PC-9 (cell line): Measurements from ENCODE around the gene PPP3R1. TPM values are rescaled to one million over a fixed set of nuclear protein-coding genes. Genes with fewer than 3 reads are reported as not detected.

Source experiments
- BruUV-seq: library from RNA; stranded (reverse); fragments of 400-500 nt; replicated peaks from 2 replicates; lab custom pipeline; 2021; lab: Mats Ljungman, UMichigan
- CTCF ChIA-PET: fragments of 300-600 bp; sonication (Branson Sonifier 250); formaldehyde crosslinking; loops from one replicate; lab custom pipeline; 2022; ENCODE audit warnings: antibody characterized with exemption; lab: Charles Lee
- POLR2A ChIA-PET: fragments of 300-600 bp; sonication (Branson Sonifier 250); formaldehyde crosslinking; loops from one replicate; lab custom pipeline; 2022; ENCODE audit warnings: antibody characterized with exemption; ENCODE audit not compliant: unreplicated experiment; lab: Charles Lee
- DNase-seq, 2 experiments: peaks; one replicate each; pipeline versions ENCODE4 v3.0.0 to v3.0.0-alpha.2; 2015 to 2022; ENCODE audit warnings: mixed read lengths in 1 of 2
- H2AFZ ChIP-seq: fragments of 200-600 bp; sonication (generic); 2 replicates; pipeline ENCODE4 v1.8.1; 2017; ENCODE audit warnings: antibody characterized with exemption
- H3F3A ChIP-seq: fragments of 200-600 bp; sonication (generic); 2 replicates; pipeline ENCODE4 v1.8.1; 2017; ENCODE audit warnings: antibody characterized with exemption, mild to moderate bottlenecking, low read depth; ENCODE audit not compliant: insufficient read depth
- H3K27ac ChIP-seq: fragments of 200-600 bp; sonication (generic); 2 replicates; pipeline ENCODE4 v1.6.1; 2016; ENCODE audit warnings: mixed run types
- H3K27me3 ChIP-seq: fragments of 200-600 bp; sonication (generic); 2 replicates; pipeline ENCODE4 v1.6.1; 2016; ENCODE audit warnings: low read depth, mixed run types; ENCODE audit not compliant: insufficient read depth
- H3K36me3 ChIP-seq: fragments of 200-600 bp; sonication (generic); 2 replicates; pipeline ENCODE4 v1.6.1; 2016; ENCODE audit warnings: low read depth, mixed run types
- H3K4me1 ChIP-seq: fragments of 200-600 bp; sonication (generic); replicated peaks from 2 replicates; pipeline ENCODE4 v1.6.1; 2016; ENCODE audit warnings: mixed run types; ENCODE audit not compliant: insufficient read depth
- H3K4me2 ChIP-seq: fragments of 200-600 bp; sonication (generic); 2 replicates; pipeline ENCODE4 v1.6.1; 2017; ENCODE audit warnings: mixed run types
- H3K4me3 ChIP-seq: fragments of 200-600 bp; sonication (generic); 2 replicates; pipeline ENCODE4 v1.6.1; 2016; ENCODE audit warnings: mixed run types
- H3K79me2 ChIP-seq: fragments of 200-600 bp; sonication (generic); 2 replicates; pipeline ENCODE4 v1.6.1; 2017; ENCODE audit warnings: low read depth, mixed run types
- H3K9me2 ChIP-seq: fragments of 200-600 bp; sonication (generic); 2 replicates; pipeline ENCODE4 v1.8.1; 2017; ENCODE audit warnings: mild to moderate bottlenecking; ENCODE audit not compliant: insufficient read depth
- H3K9me3 ChIP-seq: fragments of 200-600 bp; sonication (generic); 2 replicates; pipeline ENCODE4 v1.8.1; 2016; ENCODE audit warnings: low read depth; ENCODE audit not compliant: insufficient read depth
- H4K20me1 ChIP-seq: fragments of 200-600 bp; sonication (generic); 2 replicates; pipeline ENCODE4 v1.8.1; 2017; ENCODE audit not compliant: insufficient read depth
- EZH2 ChIP-seq: fragments of 200-600 bp; sonication (generic); IDR thresholded peaks from 2 replicates; pipeline ENCODE4 v1.8.0; 2017; ENCODE audit warnings: antibody characterized with exemption, low read depth
- intact Hi-C: fragments of 100-400 bp; cut with micrococcal nuclease; formaldehyde crosslinking; loops from one replicate; pipeline ENCODE4 v1.10.0; 2022; ENCODE audit not compliant: unreplicated experiment
- total RNA-seq: library from RNA; stranded (reverse); gene quantifications from 2 replicates; pipeline ENCODE4 v1.2.3, GENCODE V29; 2021
- TF ChIP-seq, protein P1 (sequence below): fragments of 200-600 bp; sonication (generic); conservative IDR thresholded peaks from 2 replicates; pipeline ENCODE4 v1.6.1; 2017; ENCODE audit warnings: mixed run types, antibody characterized with exemption, mild to moderate bottlenecking, moderate library complexity

PPP3R1 gene
- total RNA-seq, 1 experiment from 2014 or later: 67.5 TPM

DNA sequence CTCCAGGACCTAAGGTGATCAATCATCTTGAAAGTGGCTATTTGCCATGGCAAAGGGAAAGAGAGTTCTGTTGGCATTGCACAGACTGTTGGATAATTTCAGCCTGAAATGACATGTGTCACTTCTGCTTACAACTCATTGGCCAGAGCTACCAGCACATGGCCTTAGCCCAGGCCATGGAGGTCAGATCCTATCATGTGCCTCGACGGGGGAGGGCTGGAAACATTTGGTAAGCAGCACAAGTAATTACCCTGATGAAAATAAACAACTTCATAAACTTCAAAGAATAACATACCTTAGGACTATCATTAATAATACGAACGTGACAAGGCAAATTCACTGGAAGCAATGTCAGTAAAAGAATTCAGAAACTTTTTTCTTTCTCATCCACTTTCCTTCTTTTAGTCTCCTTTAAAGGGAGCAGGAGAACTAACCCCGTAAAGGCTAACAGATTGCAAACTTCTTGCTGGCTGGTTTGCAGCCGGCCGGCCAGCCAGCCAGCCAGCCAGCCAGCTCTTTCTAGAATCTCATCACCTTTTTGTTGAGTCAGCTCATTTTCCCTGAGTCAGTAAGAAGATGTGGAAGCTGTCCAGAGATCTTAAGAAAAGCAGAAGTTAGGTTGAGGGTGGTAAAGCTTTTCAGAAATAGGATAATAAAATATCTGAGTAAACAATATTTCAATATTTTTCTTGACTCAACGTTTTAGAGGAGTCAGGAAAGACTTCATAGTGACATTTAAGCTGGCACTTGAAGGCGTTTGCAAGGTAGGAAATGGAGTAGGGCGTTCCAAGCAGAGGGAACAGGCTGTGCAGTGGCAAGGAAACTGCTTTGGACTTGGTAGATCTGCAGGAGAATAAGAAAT is 35.5 kb upstream of the PPP3R1 start:
- TF ChIP-seq EZH2: no peak
- intact Hi-C loops: no loop called here
- H3K9me2 ChIP-seq: no peaks in the 10 kb centered on the region
- no peaks in the 10 kb centered on the region for H3F3A ChIP-seq
- H3K4me1 ChIP-seq: no peaks in the 10 kb centered on the region
- H3K27ac ChIP-seq: no peak overlapping the region
- no peaks in the 10 kb centered on the region for H3K79me2 ChIP-seq
- no peak overlapping the region for H3K4me3 ChIP-seq
- no peaks in the 10 kb centered on the region for H3K36me3 ChIP-seq
- ChIA-PET CTCF (no interaction called here), POLR2A (interaction anchor here (0.6 kb wide), 1 partner anchor 612 kb away, joined by 4 read pairs; no protein-coding TSS in a partner anchor)
- no peaks in the 10 kb centered on the region for H4K20me1 ChIP-seq
- no peaks in the 10 kb centered on the region for H3K9me3 ChIP-seq
- H2AFZ ChIP-seq: no peak overlapping the region
- H3K4me2 ChIP-seq: no peak overlapping the region
- no peak for DNase-seq
- BruUV-seq: no TSS peak
- H3K27me3 ChIP-seq: no peaks in the 10 kb centered on the region

DNA sequence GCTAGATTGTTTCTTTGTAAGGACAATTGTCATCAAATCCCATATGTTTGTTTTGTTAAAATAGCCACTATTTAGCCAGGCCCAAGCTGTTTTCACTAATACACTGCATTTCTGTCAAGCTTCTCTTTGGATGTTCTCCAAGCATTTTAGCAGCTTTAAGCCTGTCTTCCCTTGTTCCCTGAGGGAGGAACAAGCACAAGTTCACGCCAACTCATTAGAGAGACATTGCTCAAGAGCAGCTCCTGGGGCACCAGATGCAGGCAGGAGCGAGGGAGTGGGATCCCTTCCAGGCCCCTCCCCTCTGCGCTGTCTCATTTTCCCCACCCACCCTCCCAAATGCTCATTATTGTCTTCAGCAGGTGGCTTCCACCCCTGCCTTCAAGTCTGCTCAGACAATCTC is 32.6 kb upstream of the PPP3R1 start:
- intact Hi-C loops: no loop called here
- DNase-seq: no peak
- Histone ChIP-seq H3K9me2 (no peaks in the 10 kb centered on the region), H3K27me3 (no peaks in the 10 kb centered on the region), H4K20me1 (no peaks in the 10 kb centered on the region), H3F3A (no peaks in the 10 kb centered on the region), H3K4me3 (no peak overlapping the region), H3K9me3 (no peaks in the 10 kb centered on the region), H3K4me1 (no peaks in the 10 kb centered on the region), H3K36me3 (no peaks in the 10 kb centered on the region), H3K4me2 (no peak overlapping the region), H2AFZ (no peak overlapping the region), H3K79me2 (no peaks in the 10 kb centered on the region), H3K27ac (no peak overlapping the region)
- POLR2A ChIA-PET: no interaction called here
- CTCF ChIA-PET: no interaction called here
- no TSS peak for BruUV-seq
- TF ChIP-seq, protein P1, sequence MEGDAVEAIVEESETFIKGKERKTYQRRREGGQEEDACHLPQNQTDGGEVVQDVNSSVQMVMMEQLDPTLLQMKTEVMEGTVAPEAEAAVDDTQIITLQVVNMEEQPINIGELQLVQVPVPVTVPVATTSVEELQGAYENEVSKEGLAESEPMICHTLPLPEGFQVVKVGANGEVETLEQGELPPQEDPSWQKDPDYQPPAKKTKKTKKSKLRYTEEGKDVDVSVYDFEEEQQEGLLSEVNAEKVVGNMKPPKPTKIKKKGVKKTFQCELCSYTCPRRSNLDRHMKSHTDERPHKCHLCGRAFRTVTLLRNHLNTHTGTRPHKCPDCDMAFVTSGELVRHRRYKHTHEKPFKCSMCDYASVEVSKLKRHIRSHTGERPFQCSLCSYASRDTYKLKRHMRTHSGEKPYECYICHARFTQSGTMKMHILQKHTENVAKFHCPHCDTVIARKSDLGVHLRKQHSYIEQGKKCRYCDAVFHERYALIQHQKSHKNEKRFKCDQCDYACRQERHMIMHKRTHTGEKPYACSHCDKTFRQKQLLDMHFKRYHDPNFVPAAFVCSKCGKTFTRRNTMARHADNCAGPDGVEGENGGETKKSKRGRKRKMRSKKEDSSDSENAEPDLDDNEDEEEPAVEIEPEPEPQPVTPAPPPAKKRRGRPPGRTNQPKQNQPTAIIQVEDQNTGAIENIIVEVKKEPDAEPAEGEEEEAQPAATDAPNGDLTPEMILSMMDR: no peak
- TF ChIP-seq EZH2: no peak

DNA sequence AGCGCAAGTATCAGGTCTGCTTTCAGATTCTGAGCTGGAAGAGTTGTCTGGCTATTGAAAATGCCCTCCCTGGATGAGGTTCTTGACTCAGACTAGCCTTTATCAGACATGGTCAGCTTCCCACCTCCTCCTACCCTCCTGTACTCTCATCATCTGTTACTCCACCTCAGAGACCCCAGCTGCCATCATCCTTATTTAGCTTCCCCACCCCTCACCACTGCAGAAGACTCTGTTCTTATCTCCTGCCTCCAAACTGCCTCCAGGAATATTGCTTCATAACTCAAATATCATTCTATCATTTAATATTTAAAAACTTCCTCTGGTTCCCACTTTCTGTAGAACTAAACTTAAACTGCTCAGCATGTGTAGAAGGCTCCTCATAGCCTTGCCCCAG is 31.1 kb upstream of the PPP3R1 start:
- no peak overlapping the region for H3K4me2 ChIP-seq
- H3F3A ChIP-seq: no peaks in the 10 kb centered on the region
- no peak for TF ChIP-seq EZH2
- TF ChIP-seq, protein P1: no peak
- no peaks in the 10 kb centered on the region for H3K27me3 ChIP-seq
- POLR2A ChIA-PET: no interaction called here
- no peaks in the 10 kb centered on the region for H3K36me3 ChIP-seq
- H3K4me3 ChIP-seq: no peak overlapping the region
- BruUV-seq: no TSS peak
- no peak for DNase-seq
- intact Hi-C loops: no loop called here
- CTCF ChIA-PET: interaction anchor here (1.1 to 1.9 kb wide), 2 partner anchors 8 to 161 kb away, joined by 4 to 10 read pairs; no protein-coding TSS in a partner anchor
- no peaks in the 10 kb centered on the region for H3K9me3 ChIP-seq
- H3K27ac ChIP-seq: no peak overlapping the region
- 0 out of 2 replicates have a peak, but pooled peaks cover 7% of the 10 kb centered on the region for H3K4me1 ChIP-seq
- H4K20me1 ChIP-seq: no peaks in the 10 kb centered on the region
- H3K9me2 ChIP-seq: no peaks in the 10 kb centered on the region
- H2AFZ ChIP-seq: no peak overlapping the region
- no peaks in the 10 kb centered on the region for H3K79me2 ChIP-seq
